HEK293 (cell line): Measurements from ENCODE around the gene FZD2.
A peak's percentile ranks its signal among the peaks of the same experiment; 100 is the strongest.

ENCODE experiments used
- GFI1B ChIP-seq: fragments of 450-650 bp; formaldehyde crosslinking; IDR thresholded peaks from 2 replicates; pipeline ENCODE4 v1.5.1; 2016; ENCODE audit warnings: missing biosample characterization, missing genetic modification characterization
- HOXD13 ChIP-seq: sonication (generic); formaldehyde crosslinking; IDR thresholded peaks from 2 replicates; pipeline ENCODE4 v1.8.0; 2022; ENCODE audit warnings: missing genetic modification reagents, borderline replicate concordance
- KLF8 ChIP-seq: fragments of 450-650 bp; formaldehyde crosslinking; IDR thresholded peaks from 2 replicates; pipeline ENCODE4 v1.5.1; 2016; ENCODE audit warnings: missing biosample characterization, missing genetic modification characterization
- MEIS1 ChIP-seq: sonication (generic); formaldehyde crosslinking; IDR thresholded peaks from 2 replicates; pipeline ENCODE4 v1.8.1; 2022; ENCODE audit warnings: missing genetic modification reagents, mild to moderate bottlenecking, borderline replicate concordance
- PRDM1 ChIP-seq: fragments of 450-650 bp; formaldehyde crosslinking; IDR thresholded peaks from 2 replicates; pipeline ENCODE4; 2016; ENCODE audit warnings: missing biosample characterization, missing genetic modification characterization
- SCRT1 ChIP-seq: fragments of 450-650 bp; formaldehyde crosslinking; IDR thresholded peaks from 2 replicates; pipeline ENCODE4 v1.5.1; 2016; ENCODE audit warnings: missing biosample characterization, missing genetic modification characterization, borderline replicate concordance
- SETDB1 ChIP-seq: IDR thresholded peaks from one replicate; pipeline ENCODE4 v1.6.1; 2017; ENCODE audit warnings: mild to moderate bottlenecking, low read length, moderate library complexity, mixed read lengths; ENCODE audit not compliant: insufficient read length
- SP2 ChIP-seq: fragments of 450-650 bp; formaldehyde crosslinking; IDR thresholded peaks from 2 replicates; pipeline ENCODE4 v1.5.1; 2016; ENCODE audit warnings: missing biosample characterization, missing genetic modification characterization
- ZBTB48 ChIP-seq: fragments of 450-650 bp; formaldehyde crosslinking; IDR thresholded peaks from 2 replicates; pipeline ENCODE4 v1.5.1; 2016; ENCODE audit warnings: missing biosample characterization, missing genetic modification characterization
- ZFP3 ChIP-seq: fragments of 450-650 bp; formaldehyde crosslinking; IDR thresholded peaks from 2 replicates; pipeline ENCODE4 v1.5.1; 2016; ENCODE audit warnings: low read depth, missing biosample characterization, missing genetic modification characterization
- ZFP69B ChIP-seq: fragments of 450-650 bp; formaldehyde crosslinking; IDR thresholded peaks from 2 replicates; pipeline ENCODE4 v1.5.1; 2016; ENCODE audit warnings: missing biosample characterization, missing genetic modification characterization
- ZNF138 ChIP-seq: fragments of 450-650 bp; formaldehyde crosslinking; IDR thresholded peaks from 2 replicates; pipeline ENCODE4 v1.5.1; 2016; ENCODE audit warnings: missing biosample characterization, missing genetic modification characterization, borderline replicate concordance
- ZNF155 ChIP-seq: fragments of 450-650 bp; formaldehyde crosslinking; IDR thresholded peaks from 2 replicates; pipeline ENCODE4 v1.5.1; 2016; ENCODE audit warnings: missing biosample characterization, missing genetic modification characterization
- ZNF175 ChIP-seq: fragments of 450-650 bp; formaldehyde crosslinking; IDR thresholded peaks from 2 replicates; pipeline ENCODE4 v1.5.1; 2016; ENCODE audit warnings: missing biosample characterization, missing genetic modification characterization
- ZNF211 ChIP-seq: fragments of 450-650 bp; formaldehyde crosslinking; IDR thresholded peaks from 2 replicates; pipeline ENCODE4 v1.5.1; 2016; ENCODE audit warnings: low read depth, missing biosample characterization, missing genetic modification characterization
- ZNF23 ChIP-seq: fragments of 450-650 bp; formaldehyde crosslinking; IDR thresholded peaks from 2 replicates; pipeline ENCODE4 v1.5.1; 2016; ENCODE audit warnings: missing biosample characterization, missing genetic modification characterization, borderline replicate concordance
- ZNF266 ChIP-seq: fragments of 450-650 bp; formaldehyde crosslinking; IDR thresholded peaks from 2 replicates; pipeline ENCODE4 v1.5.1; 2016; ENCODE audit warnings: missing biosample characterization, missing genetic modification characterization, low read depth
- ZNF311 ChIP-seq: fragments of 450-650 bp; formaldehyde crosslinking; IDR thresholded peaks from 2 replicates; pipeline ENCODE4 v1.5.1; 2017; ENCODE audit warnings: missing biosample characterization, missing genetic modification characterization, borderline replicate concordance
- ZNF335 ChIP-seq: fragments of 450-650 bp; formaldehyde crosslinking; conservative IDR thresholded peaks from 2 replicates; pipeline ENCODE4 v1.5.1; 2016; ENCODE audit warnings: missing biosample characterization, missing genetic modification characterization
- ZNF37A ChIP-seq: fragments of 450-650 bp; IDR thresholded peaks from 2 replicates; pipeline ENCODE4 v1.5.1; 2018; ENCODE audit warnings: missing biosample characterization, missing genetic modification characterization
- ZNF404 ChIP-seq: fragments of 450-650 bp; formaldehyde crosslinking; IDR thresholded peaks from 2 replicates; pipeline ENCODE4 v1.5.1; 2017; ENCODE audit warnings: missing biosample characterization, missing genetic modification characterization
- ZNF423 ChIP-seq: fragments of 450-650 bp; formaldehyde crosslinking; IDR thresholded peaks from 2 replicates; pipeline ENCODE4 v1.5.1; 2016; ENCODE audit warnings: missing biosample characterization, missing genetic modification characterization
- ZNF521 ChIP-seq: fragments of 450-650 bp; formaldehyde crosslinking; IDR thresholded peaks from 2 replicates; pipeline ENCODE4 v1.5.1; 2017; ENCODE audit warnings: missing biosample characterization, mild to moderate bottlenecking, missing genetic modification characterization
- ZNF707 ChIP-seq: fragments of 450-650 bp; formaldehyde crosslinking; IDR thresholded peaks from 2 replicates; pipeline ENCODE4 v1.5.1; 2016; ENCODE audit warnings: missing biosample characterization, missing genetic modification characterization
- ZNF76 ChIP-seq: fragments of 450-650 bp; formaldehyde crosslinking; IDR thresholded peaks from 2 replicates; pipeline ENCODE4; 2016; ENCODE audit warnings: low read depth, missing biosample characterization, missing genetic modification characterization, borderline replicate concordance
- ZNF837 ChIP-seq: fragments of 450-650 bp; formaldehyde crosslinking; IDR thresholded peaks from 2 replicates; pipeline ENCODE4 v1.5.1; 2016; ENCODE audit warnings: missing biosample characterization, missing genetic modification characterization
- ZSCAN23 ChIP-seq: fragments of 450-650 bp; formaldehyde crosslinking; IDR thresholded peaks from 2 replicates; pipeline ENCODE4 v1.5.1; 2016; ENCODE audit warnings: missing biosample characterization, missing genetic modification characterization
- TF ChIP-seq, protein P1 (sequence below): fragments of 450-650 bp; IDR thresholded peaks from 2 replicates; pipeline ENCODE4 v1.5.1; 2018; ENCODE audit warnings: missing biosample characterization, missing genetic modification characterization
- TF ChIP-seq, protein P2 (sequence below): fragments of 450-650 bp; formaldehyde crosslinking; IDR thresholded peaks from 2 replicates; pipeline ENCODE4 v1.5.1; 2017; ENCODE audit warnings: missing biosample characterization, mild to moderate bottlenecking, missing genetic modification characterization, moderate library complexity
- TF ChIP-seq, protein P3 (sequence below): fragments of 450-650 bp; formaldehyde crosslinking; IDR thresholded peaks from 2 replicates; pipeline ENCODE4 v1.5.1; 2016; ENCODE audit warnings: missing biosample characterization, missing genetic modification characterization
- TF ChIP-seq, protein P4 (sequence below): fragments of 450-650 bp; formaldehyde crosslinking; IDR thresholded peaks from 2 replicates; pipeline ENCODE4; 2016; ENCODE audit warnings: missing biosample characterization, missing genetic modification characterization
- TF ChIP-seq, protein P5 (sequence below): fragments of 450-650 bp; formaldehyde crosslinking; IDR thresholded peaks from 2 replicates; pipeline ENCODE4 v1.5.1; 2017; ENCODE audit warnings: missing biosample characterization, missing genetic modification characterization
- TF ChIP-seq, protein P6 (sequence below): fragments of 450-650 bp; formaldehyde crosslinking; IDR thresholded peaks from 2 replicates; pipeline ENCODE4 v1.5.1; 2016; ENCODE audit warnings: missing biosample characterization, missing genetic modification characterization

FZD2 gene

DNA sequence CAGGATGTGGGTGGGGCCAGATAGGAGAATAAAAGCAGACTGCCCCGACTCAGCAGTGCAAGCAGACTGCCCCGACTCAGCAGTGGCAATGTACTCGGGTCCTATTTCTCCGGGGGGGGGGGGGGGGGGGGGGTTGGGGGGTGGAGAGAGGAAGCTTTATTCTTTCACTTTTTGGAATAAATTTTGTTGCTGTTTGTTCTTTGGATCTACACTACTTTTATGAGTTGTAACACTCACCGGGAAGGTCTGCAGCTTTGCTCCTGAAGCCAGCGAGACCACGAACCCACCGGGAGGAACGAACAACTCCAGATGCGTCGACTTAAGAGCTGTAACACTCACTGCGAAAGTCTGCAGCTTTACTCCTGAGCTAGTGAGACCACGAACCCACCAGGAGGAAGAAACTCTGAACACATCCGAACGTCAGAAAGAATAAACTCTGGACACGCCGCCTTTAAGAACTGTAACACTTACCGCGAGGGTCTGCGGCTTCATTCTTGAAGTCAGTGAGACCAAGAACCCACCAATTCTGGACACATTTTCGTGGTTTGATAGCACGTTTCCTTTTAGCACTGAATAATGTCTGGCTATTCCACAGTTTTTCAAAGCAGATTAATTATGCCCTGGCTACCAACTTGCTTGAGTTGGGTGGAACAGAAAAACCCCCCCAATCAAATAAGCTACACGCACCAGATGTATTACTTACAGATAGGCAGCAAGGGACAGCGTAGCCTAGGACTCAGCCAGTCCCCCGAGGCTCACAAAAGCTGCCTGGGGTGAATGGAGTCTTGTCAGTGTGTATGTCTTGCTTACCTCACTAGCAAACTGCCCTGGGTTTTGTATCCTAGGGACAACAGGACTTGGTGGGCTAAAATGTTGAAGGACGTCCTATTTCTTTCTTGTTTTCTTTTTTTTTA, 11.9 kb downstream of the FZD2 start (continued):
- no peak for TF ChIP-seq ZNF175 (tag by site-specific recombination)
- 0 out of 2 replicates have a peak, but pooled peaks have one; percentile 5 for TF ChIP-seq PRDM1 (tag by site-specific recombination)
- TF ChIP-seq ZNF423 (tag by site-specific recombination) = 0 out of 2 replicates have a peak, but pooled peaks have one; percentile 25
- TF ChIP-seq, protein P1, sequence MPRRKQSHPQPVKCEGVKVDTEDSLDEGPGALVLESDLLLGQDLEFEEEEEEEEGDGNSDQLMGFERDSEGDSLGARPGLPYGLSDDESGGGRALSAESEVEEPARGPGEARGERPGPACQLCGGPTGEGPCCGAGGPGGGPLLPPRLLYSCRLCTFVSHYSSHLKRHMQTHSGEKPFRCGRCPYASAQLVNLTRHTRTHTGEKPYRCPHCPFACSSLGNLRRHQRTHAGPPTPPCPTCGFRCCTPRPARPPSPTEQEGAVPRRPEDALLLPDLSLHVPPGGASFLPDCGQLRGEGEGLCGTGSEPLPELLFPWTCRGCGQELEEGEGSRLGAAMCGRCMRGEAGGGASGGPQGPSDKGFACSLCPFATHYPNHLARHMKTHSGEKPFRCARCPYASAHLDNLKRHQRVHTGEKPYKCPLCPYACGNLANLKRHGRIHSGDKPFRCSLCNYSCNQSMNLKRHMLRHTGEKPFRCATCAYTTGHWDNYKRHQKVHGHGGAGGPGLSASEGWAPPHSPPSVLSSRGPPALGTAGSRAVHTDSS (tag by site-specific recombination) = no peak
- no peak for TF ChIP-seq MEIS1 (CRISPR knock-in tag)
- no peak for TF ChIP-seq ZFP69B (tag by site-specific recombination)
- no peak for TF ChIP-seq ZNF138 (tag by site-specific recombination)
- no peak for TF ChIP-seq ZNF211
- TF ChIP-seq ZNF707 (tag by site-specific recombination) = no peak
- no peak for TF ChIP-seq ZNF155 (tag by site-specific recombination)
- no peak for TF ChIP-seq ZNF311 (tag by site-specific recombination)
- TF ChIP-seq ZNF404 = no peak
- no peak for TF ChIP-seq HOXD13
- no peak for TF ChIP-seq SP2 (tag by site-specific recombination)
- no peak for TF ChIP-seq KLF8 (tag by site-specific recombination)
- no peak for TF ChIP-seq ZNF837 (tag by site-specific recombination)
- TF ChIP-seq ZNF266 (tag by site-specific recombination) = no peak
- TF ChIP-seq, protein P2, sequence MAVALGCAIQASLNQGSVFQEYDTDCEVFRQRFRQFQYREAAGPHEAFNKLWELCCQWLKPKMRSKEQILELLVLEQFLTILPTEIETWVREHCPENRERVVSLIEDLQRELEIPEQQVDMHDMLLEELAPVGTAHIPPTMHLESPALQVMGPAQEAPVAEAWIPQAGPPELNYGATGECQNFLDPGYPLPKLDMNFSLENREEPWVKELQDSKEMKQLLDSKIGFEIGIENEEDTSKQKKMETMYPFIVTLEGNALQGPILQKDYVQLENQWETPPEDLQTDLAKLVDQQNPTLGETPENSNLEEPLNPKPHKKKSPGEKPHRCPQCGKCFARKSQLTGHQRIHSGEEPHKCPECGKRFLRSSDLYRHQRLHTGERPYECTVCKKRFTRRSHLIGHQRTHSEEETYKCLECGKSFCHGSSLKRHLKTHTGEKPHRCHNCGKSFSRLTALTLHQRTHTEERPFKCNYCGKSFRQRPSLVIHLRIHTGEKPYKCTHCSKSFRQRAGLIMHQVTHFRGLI (tag by site-specific recombination) = no peak
- TF ChIP-seq ZBTB48 (tag by site-specific recombination) = no peak
- TF ChIP-seq, protein P3, sequence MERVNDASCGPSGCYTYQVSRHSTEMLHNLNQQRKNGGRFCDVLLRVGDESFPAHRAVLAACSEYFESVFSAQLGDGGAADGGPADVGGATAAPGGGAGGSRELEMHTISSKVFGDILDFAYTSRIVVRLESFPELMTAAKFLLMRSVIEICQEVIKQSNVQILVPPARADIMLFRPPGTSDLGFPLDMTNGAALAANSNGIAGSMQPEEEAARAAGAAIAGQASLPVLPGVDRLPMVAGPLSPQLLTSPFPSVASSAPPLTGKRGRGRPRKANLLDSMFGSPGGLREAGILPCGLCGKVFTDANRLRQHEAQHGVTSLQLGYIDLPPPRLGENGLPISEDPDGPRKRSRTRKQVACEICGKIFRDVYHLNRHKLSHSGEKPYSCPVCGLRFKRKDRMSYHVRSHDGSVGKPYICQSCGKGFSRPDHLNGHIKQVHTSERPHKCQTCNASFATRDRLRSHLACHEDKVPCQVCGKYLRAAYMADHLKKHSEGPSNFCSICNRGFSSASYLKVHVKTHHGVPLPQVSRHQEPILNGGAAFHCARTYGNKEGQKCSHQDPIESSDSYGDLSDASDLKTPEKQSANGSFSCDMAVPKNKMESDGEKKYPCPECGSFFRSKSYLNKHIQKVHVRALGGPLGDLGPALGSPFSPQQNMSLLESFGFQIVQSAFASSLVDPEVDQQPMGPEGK (tag by site-specific recombination) = peak; percentile 32; the same call in 1 of the 2 replicates
- no peak for TF ChIP-seq GFI1B (tag by site-specific recombination)
- TF ChIP-seq ZSCAN23 (tag by site-specific recombination) = no peak
- TF ChIP-seq SETDB1 = no peak
- TF ChIP-seq, protein P4, sequence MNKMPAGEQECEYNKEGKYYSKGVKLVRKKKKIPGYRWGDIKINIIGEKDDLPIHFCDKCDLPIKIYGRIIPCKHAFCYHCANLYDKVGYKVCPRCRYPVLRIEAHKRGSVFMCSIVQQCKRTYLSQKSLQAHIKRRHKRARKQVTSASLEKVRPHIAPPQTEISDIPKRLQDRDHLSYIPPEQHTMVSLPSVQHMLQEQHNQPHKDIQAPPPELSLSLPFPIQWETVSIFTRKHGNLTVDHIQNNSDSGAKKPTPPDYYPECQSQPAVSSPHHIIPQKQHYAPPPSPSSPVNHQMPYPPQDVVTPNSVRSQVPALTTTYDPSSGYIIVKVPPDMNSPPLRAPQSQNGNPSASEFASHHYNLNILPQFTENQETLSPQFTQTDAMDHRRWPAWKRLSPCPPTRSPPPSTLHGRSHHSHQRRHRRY (tag by site-specific recombination) = no peak
- TF ChIP-seq, protein P5, sequence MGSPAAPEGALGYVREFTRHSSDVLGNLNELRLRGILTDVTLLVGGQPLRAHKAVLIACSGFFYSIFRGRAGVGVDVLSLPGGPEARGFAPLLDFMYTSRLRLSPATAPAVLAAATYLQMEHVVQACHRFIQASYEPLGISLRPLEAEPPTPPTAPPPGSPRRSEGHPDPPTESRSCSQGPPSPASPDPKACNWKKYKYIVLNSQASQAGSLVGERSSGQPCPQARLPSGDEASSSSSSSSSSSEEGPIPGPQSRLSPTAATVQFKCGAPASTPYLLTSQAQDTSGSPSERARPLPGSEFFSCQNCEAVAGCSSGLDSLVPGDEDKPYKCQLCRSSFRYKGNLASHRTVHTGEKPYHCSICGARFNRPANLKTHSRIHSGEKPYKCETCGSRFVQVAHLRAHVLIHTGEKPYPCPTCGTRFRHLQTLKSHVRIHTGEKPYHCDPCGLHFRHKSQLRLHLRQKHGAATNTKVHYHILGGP = no peak
- TF ChIP-seq ZNF335 (tag by site-specific recombination) = peak; percentile 35; the same call in 1 of the 2 replicates
- TF ChIP-seq, protein P6, sequence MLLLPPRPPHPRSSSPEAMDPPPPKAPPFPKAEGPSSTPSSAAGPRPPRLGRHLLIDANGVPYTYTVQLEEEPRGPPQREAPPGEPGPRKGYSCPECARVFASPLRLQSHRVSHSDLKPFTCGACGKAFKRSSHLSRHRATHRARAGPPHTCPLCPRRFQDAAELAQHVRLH = no peak
- TF ChIP-seq SCRT1 = no peak
- no peak for TF ChIP-seq ZNF76 (tag by site-specific recombination)
- TF ChIP-seq ZNF521 = no peak
- TF ChIP-seq ZNF23 (tag by site-specific recombination) = no peak
- TF ChIP-seq ZFP3 (tag by site-specific recombination) = no peak
- TF ChIP-seq ZNF37A (tag by site-specific recombination) = no peak
